Measurements from ENCODE around the gene BABAM2. TPM values are rescaled to one million over a fixed set of nuclear protein-coding genes. Genes with fewer than 3 reads are reported as not detected.

BABAM2 gene
- 95.1 and 126 TPM in 2 replicates for total RNA-seq (2011; cell fraction: chromatin; rRNA removed; ENCODE audit: low replicate concordance)
- 41.5 and 49.6 TPM in 2 replicates for total RNA-seq (2011; cell fraction: nucleolus; rRNA removed)
- 76.3 and 103 TPM in 2 replicates for total RNA-seq (2011; cell fraction: nucleoplasm; rRNA removed)
- total RNA-seq (2014; rRNA removed) (10.9 and 15.6 TPM in 2 replicates), total RNA-seq (2014; rRNA removed; fragmentation: Illumina TruSeq; extraction: Trizol) (27.3 and 31.8 TPM in 2 replicates), total RNA-seq (2015; rRNA removed; fragmentation: Illumina TruSeq; extraction: Trizol) (19.9 and 23.5 TPM in 2 replicates), total RNA-seq (2021) (23.9 and 24.2 TPM in 2 replicates), polyA plus RNA-seq (2011; rRNA removed) (22.8 and 25.6 TPM in 2 replicates), polyA plus RNA-seq (2014; fragmentation: Illumina TruSeq; extraction: Trizol) (27.9 and 32.9 TPM in 2 replicates), polyA plus RNA-seq (2014; fragmentation: Nextera tagmentation; extraction: Ambion mirVana) (10 to 100 TPM; 35.2 to 37.4 TPM), polyA plus RNA-seq (2014; rRNA removed) (15.6 and 18.0 TPM in 2 replicates), polyA minus RNA-seq (2011; rRNA and poly(A)+ RNA removed) (30.3 and 33.4 TPM in 2 replicates), Bru-seq, nascent RNA (percentile 64 among the genes with signal in this experiment), BruChase-seq, experiment 1, labeled RNA remaining after a 2-hour chase (percentile 65 among the genes with signal in this experiment), BruChase-seq, experiment 2, labeled RNA remaining after a 6-hour chase (percentile 62 among the genes with signal in this experiment)
- 15.8 and 16.3 TPM in 2 replicates for polyA plus RNA-seq (2011; cell fraction: cytosol; rRNA removed)
- polyA plus RNA-seq (2011; cell fraction: nucleus; rRNA removed), result 21.4 TPM in 2 replicates
- 24.0 and 34.6 TPM in 2 replicates for polyA plus RNA-seq (2012)
- polyA minus RNA-seq (2011; cell fraction: cytosol; rRNA and poly(A)+ RNA removed), result 10.7 and 17.9 TPM in 2 replicates
- 42.8 and 66.1 TPM in 2 replicates for polyA minus RNA-seq (2011; cell fraction: nucleus; rRNA and poly(A)+ RNA removed)
- long read RNA-seq, experiment 1, transcript BABAM2-204 (12 exons, 1,657 nt), result major isoform, 17 of 55 reads
- long read RNA-seq, experiment 1, partial matches to known transcripts, result 21 of 55 reads
- long read RNA-seq, experiment 1, other reads (novel, unspliced or antisense), result 10 of 55 reads
- long read RNA-seq, experiment 2, transcript BABAM2-204 (12 exons, 1,657 nt), result major isoform, 13 of 33 reads
- long read RNA-seq, experiment 2, partial matches to known transcripts, result 11 of 33 reads
- long read RNA-seq, experiment 2, other reads (novel, unspliced or antisense), result 5 of 33 reads
- long read RNA-seq, experiment 3, transcript BABAM2-201 (13 exons, 1,681 nt), result minor isoform, 6 of 37 reads
- long read RNA-seq, experiment 3, transcript BABAM2-204 (12 exons, 1,657 nt), result major isoform, 21 of 37 reads
- long read RNA-seq, experiment 3, partial matches to known transcripts, result 2 of 37 reads
- long read RNA-seq, experiment 3, other reads (novel, unspliced or antisense), result 5 of 37 reads

DNA sequence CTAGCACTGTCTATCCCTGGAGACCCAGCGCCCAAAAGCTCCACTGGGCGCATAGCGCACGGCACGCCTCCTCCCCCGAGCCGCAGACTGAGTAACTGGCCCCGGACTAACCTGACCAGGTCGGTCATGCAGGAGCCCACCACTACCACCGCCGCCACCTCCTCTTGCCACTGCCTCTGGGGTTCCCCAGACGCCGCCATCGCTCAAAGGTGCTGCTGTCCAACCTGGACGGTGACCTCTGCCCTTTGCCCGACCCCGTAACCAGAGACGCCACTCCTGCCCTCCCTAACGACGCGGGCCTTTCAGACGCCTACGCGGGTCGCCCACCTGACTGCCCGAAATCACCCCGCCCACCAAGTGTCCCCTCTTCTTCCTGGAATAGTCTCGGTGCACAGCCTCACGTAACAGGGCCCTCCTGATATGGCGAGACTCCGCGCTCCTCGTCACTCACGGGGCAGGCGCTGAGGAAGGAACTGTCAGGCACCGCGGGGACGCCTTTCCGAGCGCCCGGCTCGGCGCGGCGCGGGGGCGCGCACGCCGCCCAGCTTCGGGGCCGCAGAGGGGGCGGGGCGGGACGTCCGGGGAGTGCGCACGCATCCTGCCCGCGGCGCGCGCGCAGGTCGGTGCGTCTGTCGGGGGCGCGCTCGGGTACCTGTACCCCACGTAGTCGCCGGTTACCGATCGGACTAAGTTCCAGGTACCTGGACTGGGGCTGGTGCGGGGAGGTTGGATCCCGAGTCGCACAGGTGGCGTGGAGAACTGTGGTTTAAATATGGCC, at the start of gene BABAM2, which contains the start of gene RBKS:
TSS of gene BABAM2 (plus strand) at position 584 of the 778 bp plus-strand sequence. CDS start 3,828 bp downstream, outside the sequence.
TSS of gene RBKS (minus strand) at position 242 of the 778 bp plus-strand sequence. CDS start at position 200, 42 bp downstream.
- Histone ChIP-seq H3K27me3 (ENCODE audit: control insufficient read depth in 2 of 2, insufficient read depth in 2 of 2, low read length in 2 of 2) (no peaks in the 10 kb centered on the region), H3K79me2 (ENCODE audit: control insufficient read depth, insufficient read depth, low read length) (peaks cover 26% of the 10 kb centered on the region), H3K4me1 (replicated peaks in 1 of 2; ENCODE audit: control insufficient read depth in 2 of 2, insufficient read depth in 2 of 2, low read length in 2 of 2) (peaks cover 6 to 10% of the 10 kb centered on the region in 2 experiments; a peak in 4 of 5 replicates), H3K36me3 (ENCODE audit: control insufficient read depth, insufficient read depth, low read length) (peaks cover 8% of the 10 kb centered on the region; the same call in 1 of the 3 replicates), H2AFZ (ENCODE audit: low read depth, low read length) (peak within 1 kb of the TSS; percentile 98), H3K9me1 (ENCODE audit: control insufficient read depth, insufficient read depth, low read length) (no peaks in the 10 kb centered on the region), H3K9ac (ENCODE audit: insufficient read depth in 1 of 2, low read depth in 2 of 2, low read length in 2 of 2) (peak within 1 kb of the TSS; percentile 84 to 89), H3K4me3 (peak within 1 kb of the TSS; percentile 57), H4K20me1 (replicated peaks; ENCODE audit: control insufficient read depth, insufficient read depth, low read length) (no peaks in the 10 kb centered on the region), H3K4me2 (ENCODE audit: insufficient read depth, low read length) (peak within 1 kb of the TSS; percentile 96), H3K9me3 (replicated peaks; ENCODE audit: control insufficient read depth, insufficient read depth, low read depth, low read length) (no peaks in the 10 kb centered on the region), H3K27ac (ENCODE audit: extremely low read depth, low read depth, low read length) (peak within 1 kb of the TSS; percentile 93)
- intact Hi-C loops (cut with micrococcal nuclease), result loop anchor here (10.0 kb wide), 2 partner anchors 136 to 504 kb away; partner anchors contain the start of gene FOSL2
- CTCF ChIA-PET (ENCODE audit: low intra/inter-chr PET ratio), result no interaction called here
- BruUV-seq (replicated peaks), result no TSS peak
- POLR2A ChIA-PET, result interaction anchor here (0.6 to 1.5 kb wide), 3 partner anchors 9 to 465 kb away, joined by 3 to 5 read pairs (median 3); no protein-coding TSS in a partner anchor
- peak; percentile 91 to 97 (median 96) for DNase-seq (ENCODE audit: extremely low read depth in 1 of 4, low spot score in 3 of 4)
- ATAC-seq, result peak; percentile 93
- in situ Hi-C loops (cut with MboI), result no loop called here
- 2% methylated on average over 63 of the region's 79 CpGs for WGBS (ENCODE audit: insufficient coverage, low coverage, missing lambda C conversion rate)
- peak; percentile 72 for FAIRE-seq
- peak; percentile 34; the same call in 1 of the 2 replicates for TF ChIP-seq L3MBTL2 (IDR thresholded peaks at IDR 0.05)
- TF ChIP-seq, protein P1, sequence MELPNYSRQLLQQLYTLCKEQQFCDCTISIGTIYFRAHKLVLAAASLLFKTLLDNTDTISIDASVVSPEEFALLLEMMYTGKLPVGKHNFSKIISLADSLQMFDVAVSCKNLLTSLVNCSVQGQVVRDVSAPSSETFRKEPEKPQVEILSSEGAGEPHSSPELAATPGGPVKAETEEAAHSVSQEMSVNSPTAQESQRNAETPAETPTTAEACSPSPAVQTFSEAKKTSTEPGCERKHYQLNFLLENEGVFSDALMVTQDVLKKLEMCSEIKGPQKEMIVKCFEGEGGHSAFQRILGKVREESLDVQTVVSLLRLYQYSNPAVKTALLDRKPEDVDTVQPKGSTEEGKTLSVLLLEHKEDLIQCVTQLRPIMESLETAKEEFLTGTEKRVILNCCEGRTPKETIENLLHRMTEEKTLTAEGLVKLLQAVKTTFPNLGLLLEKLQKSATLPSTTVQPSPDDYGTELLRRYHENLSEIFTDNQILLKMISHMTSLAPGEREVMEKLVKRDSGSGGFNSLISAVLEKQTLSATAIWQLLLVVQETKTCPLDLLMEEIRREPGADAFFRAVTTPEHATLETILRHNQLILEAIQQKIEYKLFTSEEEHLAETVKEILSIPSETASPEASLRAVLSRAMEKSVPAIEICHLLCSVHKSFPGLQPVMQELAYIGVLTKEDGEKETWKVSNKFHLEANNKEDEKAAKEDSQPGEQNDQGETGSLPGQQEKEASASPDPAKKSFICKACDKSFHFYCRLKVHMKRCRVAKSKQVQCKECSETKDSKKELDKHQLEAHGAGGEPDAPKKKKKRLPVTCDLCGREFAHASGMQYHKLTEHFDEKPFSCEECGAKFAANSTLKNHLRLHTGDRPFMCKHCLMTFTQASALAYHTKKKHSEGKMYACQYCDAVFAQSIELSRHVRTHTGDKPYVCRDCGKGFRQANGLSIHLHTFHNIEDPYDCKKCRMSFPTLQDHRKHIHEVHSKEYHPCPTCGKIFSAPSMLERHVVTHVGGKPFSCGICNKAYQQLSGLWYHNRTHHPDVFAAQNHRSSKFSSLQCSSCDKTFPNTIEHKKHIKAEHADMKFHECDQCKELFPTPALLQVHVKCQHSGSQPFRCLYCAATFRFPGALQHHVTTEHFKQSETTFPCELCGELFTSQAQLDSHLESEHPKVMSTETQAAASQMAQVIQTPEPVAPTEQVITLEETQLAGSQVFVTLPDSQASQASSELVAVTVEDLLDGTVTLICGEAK (IDR thresholded peaks at IDR 0.05), result peak; percentile 54
- TF ChIP-seq, protein P1 (CRISPR knock-in tag; IDR thresholded peaks at IDR 0.05), result no peak
- TF ChIP-seq CBX3 (IDR thresholded peaks at IDR 0.05; ENCODE audit: borderline replicate concordance in 1 of 2, low read length in 2 of 2), result no peak
- TF ChIP-seq ZC3H11A (IDR thresholded peaks at IDR 0.05; ENCODE audit: low read depth, low read length), result 0 out of 2 replicates have a peak, but pooled peaks have one; percentile 25
- peak; percentile 51 for TF ChIP-seq NFIC (IDR thresholded peaks at IDR 0.05)
